BJ (cell line): ENCODE measurements around the gene PDZRN3. TPM values are rescaled to one million over a fixed set of nuclear protein-coding genes. Genes with fewer than 3 reads are reported as not detected.

Source experiments
- CTCF ChIA-PET: fragments of 350-600 bp; formaldehyde crosslinking; extraction: SDS; loops from one replicate; lab custom pipeline; 2021; ENCODE audit warnings: antibody characterized with exemption, inconsistent platforms; lab: Yijun Ruan, JAX
- POLR2A ChIA-PET: fragments of 300-600 bp; sonication (Branson Sonifier 250); formaldehyde crosslinking; extraction: SDS; loops from one replicate; lab custom pipeline; 2021; ENCODE audit warnings: antibody characterized with exemption; lab: Charles Lee
- DNase-seq: peaks from one replicate; pipeline ENCODE4 v3.0.0-alpha.2; 2011; ENCODE audit warnings: low read depth
- H3K27me3 ChIP-seq: 2 replicates; pipeline ENCODE4 v1.6.0; 2011; ENCODE audit warnings: low read length; ENCODE audit not compliant: control insufficient read depth, insufficient read depth
- H3K36me3 ChIP-seq: 2 replicates; pipeline ENCODE4 v1.5.1; 2011; ENCODE audit warnings: low read length; ENCODE audit not compliant: control insufficient read depth, insufficient read depth
- H3K4me3 ChIP-seq: 2 replicates; pipeline ENCODE4 v1.5.1; 2011; ENCODE audit warnings: low read depth, mild to moderate bottlenecking, control low read depth, low read length
- polyA plus RNA-seq: library from polyadenylated mRNA; depleted of rRNA; stranded (reverse); fragments of >200 nt; gene quantifications from 2 replicates; pipeline ENCODE4 v1.2.3, GENCODE V29; 2011
- TF ChIP-seq, protein P1 (sequence below): IDR thresholded peaks from 2 replicates; pipeline ENCODE4 v1.5.1; 2011; ENCODE audit warnings: low read depth, mild to moderate bottlenecking, control low read depth, inconsistent platforms, low read length, moderate library complexity; ENCODE audit not compliant: insufficient read depth

The PDZRN3 gene
- polyA plus RNA-seq, 1 experiment, result 4.9 TPM

DNA sequence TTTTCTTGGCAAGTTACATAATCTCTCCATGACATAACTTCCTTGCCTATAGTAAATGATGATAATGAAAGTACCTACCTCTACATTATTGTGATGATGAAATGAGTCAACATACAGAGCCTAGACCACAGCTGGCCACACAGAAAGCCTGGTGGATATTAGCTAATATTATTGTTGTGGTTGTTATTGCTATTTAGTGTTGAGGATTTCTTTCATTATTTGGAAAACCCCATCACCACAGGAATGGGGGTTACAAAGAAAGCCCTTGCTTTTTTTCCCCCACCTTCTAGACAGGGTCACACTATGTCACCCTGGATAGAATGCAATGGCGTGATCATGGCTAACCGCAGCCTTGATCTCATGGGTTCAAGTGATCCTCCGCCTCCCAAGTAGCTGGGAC, 125.0 kb downstream of the PDZRN3 start:
- TF ChIP-seq, protein P1, sequence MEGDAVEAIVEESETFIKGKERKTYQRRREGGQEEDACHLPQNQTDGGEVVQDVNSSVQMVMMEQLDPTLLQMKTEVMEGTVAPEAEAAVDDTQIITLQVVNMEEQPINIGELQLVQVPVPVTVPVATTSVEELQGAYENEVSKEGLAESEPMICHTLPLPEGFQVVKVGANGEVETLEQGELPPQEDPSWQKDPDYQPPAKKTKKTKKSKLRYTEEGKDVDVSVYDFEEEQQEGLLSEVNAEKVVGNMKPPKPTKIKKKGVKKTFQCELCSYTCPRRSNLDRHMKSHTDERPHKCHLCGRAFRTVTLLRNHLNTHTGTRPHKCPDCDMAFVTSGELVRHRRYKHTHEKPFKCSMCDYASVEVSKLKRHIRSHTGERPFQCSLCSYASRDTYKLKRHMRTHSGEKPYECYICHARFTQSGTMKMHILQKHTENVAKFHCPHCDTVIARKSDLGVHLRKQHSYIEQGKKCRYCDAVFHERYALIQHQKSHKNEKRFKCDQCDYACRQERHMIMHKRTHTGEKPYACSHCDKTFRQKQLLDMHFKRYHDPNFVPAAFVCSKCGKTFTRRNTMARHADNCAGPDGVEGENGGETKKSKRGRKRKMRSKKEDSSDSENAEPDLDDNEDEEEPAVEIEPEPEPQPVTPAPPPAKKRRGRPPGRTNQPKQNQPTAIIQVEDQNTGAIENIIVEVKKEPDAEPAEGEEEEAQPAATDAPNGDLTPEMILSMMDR, result no peak
- Histone ChIP-seq H3K4me3 (no peak overlapping the region), H3K27me3 (no peaks in the 10 kb centered on the region), H3K36me3 (peaks cover 2% of the 10 kb centered on the region; the same call in 1 of the 2 replicates)
- DNase-seq, result no peak
- ChIA-PET CTCF (interaction anchor here (0.7 to 4.8 kb wide), 7 partner anchors 9 to 407 kb away, joined by 3 to 57 read pairs (median 3); no protein-coding TSS in a partner anchor), POLR2A (no interaction called here)

DNA sequence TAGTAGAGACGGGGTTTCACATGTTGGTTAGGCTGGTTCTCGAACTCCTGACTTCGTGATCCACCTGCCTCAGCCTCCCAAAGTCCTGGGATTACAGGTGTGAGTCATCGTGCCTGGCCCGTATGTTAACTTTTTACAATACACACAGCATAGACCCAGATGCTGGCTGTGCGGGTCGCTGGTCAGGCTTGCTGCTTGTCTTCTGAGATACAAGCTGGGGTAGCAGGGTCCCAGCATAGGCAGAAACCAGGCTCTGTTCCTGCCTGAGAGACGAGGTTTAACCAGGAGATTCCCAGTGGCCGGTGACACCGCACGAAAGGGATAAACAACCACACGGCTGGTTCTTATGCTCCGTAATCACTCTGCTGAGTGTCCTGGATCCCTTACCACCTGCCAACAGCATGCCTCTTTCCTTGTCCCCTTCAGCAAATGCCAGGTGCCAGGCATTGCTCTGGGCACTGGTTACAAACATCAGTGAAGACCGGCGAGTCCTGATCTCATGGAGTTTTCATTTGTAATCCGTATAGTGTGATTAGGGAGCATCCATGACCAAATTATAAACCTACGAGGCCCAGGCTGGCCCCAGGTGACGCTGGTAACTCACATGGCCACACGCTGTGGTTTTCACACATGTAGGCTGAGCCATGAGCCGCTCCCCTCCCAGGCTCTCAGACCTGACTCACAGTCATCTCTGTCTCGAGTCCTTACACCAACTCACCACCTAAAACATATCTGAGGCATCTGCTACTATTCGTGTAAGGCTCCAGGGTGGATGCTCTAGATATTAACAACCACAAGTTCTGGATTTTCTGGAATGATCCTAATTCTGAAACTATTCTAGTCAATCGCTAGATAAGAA, 125.7 kb downstream of the PDZRN3 start:
- no peak for DNase-seq
- H3K27me3 ChIP-seq, result no peaks in the 10 kb centered on the region
- no peak overlapping the region for H3K4me3 ChIP-seq
- ChIA-PET CTCF (interaction anchor here (0.6 to 4.8 kb wide), 5 partner anchors 8 to 398 kb away, joined by 3 to 57 read pairs (median 6); no protein-coding TSS in a partner anchor), POLR2A (no interaction called here)
- H3K36me3 ChIP-seq, result peaks cover 2% of the 10 kb centered on the region; the same call in 1 of the 2 replicates
- TF ChIP-seq, protein P1, result no peak

GRCh38 chr3:73497646-73498406, 126.9 kb downstream of the PDZRN3 start:
- DNase-seq, result no peak
- H3K4me3 ChIP-seq, result no peak overlapping the region
- ChIA-PET CTCF (interaction anchor here (1.1 to 2.0 kb wide), 3 partner anchors 10 to 398 kb away, joined by 3 to 7 read pairs (median 3); no protein-coding TSS in a partner anchor), POLR2A (no interaction called here)
- no peaks in the 10 kb centered on the region for H3K27me3 ChIP-seq
- H3K36me3 ChIP-seq, result peaks cover 2% of the 10 kb centered on the region; the same call in 1 of the 2 replicates
- TF ChIP-seq, protein P1, result no peak

DNA sequence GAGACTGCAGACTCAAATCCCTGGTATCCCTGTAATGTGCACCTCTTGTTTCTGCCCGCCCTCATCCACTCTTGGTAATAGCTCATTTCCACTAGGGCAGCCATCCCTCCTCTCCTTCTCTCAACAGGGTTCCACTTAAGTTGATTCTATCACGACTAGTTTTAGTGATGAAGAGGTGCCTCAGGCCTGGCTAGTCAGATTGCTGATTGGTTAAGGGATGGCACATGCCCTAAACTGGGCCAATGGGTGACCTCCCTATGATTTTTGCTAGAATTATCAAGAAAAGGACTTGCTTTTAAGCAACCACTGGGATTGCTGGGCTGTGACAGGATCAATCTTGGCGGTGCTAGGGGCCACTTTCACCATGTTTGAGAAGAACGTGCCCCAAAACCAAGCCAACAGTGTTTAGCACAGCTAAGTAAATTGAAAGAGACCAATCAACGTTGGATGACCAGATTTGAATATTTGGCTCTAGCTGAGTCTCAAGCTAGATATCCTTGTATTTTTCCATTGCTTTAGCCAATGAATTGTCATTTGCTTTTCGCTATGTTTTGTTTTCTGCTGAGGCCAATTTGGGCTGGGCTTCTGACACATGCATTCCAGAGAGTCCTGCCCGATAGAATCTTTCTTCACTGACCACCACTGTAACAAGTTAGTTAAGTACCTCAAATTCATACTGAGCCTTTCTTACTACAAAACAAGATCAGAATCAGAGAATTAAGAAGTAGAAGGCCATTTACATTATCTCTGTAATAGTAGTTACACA, 131.0 kb downstream of the PDZRN3 start:
- Histone ChIP-seq H3K27me3 (no peaks in the 10 kb centered on the region), H3K4me3 (no peak overlapping the region), H3K36me3 (no peaks in the 10 kb centered on the region; the same call in 1 of the 2 replicates)
- DNase-seq, result peak; percentile 44
- ChIA-PET POLR2A (no interaction called here), CTCF (interaction anchor here (0.9 to 1.2 kb wide), 6 partner anchors 9 to 389 kb away, joined by 3 to 6 read pairs (median 4); no protein-coding TSS in a partner anchor)
- TF ChIP-seq, protein P1, result no peak
